Measurements from ENCODE around the gene STXBP6. TPM values are rescaled to one million over a fixed set of nuclear protein-coding genes. Genes with fewer than 3 reads are reported as not detected.
A peak's percentile ranks its signal among the peaks of the same experiment; 100 is the strongest.

Gene STXBP6
- total and polyA plus RNA-seq, 2 of the 13 experiments (the other 11 are each of a cell fraction or from before 2014, with no cell fraction given), result 35.3 to 42.8 TPM

DNA sequence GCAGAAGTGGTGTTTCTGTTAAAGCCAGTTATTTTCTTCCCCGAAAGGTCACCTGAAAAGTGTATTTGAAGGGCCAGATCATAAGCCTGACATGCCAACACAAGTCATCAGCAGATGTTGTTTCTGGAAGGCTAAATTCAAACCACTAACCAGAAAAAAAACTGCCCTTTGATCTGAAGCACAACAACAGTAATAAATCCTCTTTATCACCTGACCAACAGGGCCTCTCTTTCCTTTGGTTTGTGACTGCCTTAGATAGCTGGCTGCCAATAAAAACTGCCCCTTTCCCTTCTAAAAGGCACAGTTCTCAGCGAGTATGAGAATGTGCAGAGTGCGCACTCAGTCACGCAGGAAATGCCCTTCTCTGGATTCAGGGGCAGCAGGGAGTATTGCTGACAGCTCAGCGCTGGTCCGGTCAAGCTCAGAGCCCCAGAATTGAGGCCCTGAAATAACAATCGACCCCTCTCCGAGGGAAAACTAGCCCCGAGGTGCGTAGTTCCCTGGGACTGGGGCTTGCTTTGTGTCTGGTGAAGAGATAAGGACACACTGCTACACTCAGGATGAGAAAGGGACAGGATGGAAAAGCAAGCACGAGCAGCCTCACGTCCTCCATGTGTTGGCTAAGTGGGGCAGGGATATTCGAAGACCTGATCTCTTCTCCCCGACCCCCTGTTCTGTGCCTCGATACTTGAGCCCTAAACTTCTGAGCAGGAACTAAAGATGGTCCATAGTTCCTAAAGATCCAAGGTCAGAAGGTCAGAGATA lies 231.7 kb downstream of the STXBP6 start (continued):
- TF ChIP-seq, protein P1, sequence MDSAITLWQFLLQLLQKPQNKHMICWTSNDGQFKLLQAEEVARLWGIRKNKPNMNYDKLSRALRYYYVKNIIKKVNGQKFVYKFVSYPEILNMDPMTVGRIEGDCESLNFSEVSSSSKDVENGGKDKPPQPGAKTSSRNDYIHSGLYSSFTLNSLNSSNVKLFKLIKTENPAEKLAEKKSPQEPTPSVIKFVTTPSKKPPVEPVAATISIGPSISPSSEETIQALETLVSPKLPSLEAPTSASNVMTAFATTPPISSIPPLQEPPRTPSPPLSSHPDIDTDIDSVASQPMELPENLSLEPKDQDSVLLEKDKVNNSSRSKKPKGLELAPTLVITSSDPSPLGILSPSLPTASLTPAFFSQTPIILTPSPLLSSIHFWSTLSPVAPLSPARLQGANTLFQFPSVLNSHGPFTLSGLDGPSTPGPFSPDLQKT (CRISPR knock-in tag; IDR thresholded peaks at IDR 0.05; ENCODE audit: borderline replicate concordance), result no peak
- 0 out of 2 replicates have a peak, but pooled peaks have one; percentile 73 for TF ChIP-seq ZNF746 (CRISPR knock-in tag; IDR thresholded peaks at IDR 0.05)
- TF ChIP-seq MED8 (CRISPR knock-in tag; IDR thresholded peaks at IDR 0.05; ENCODE audit: insufficient replicate concordance), result no peak
- TF ChIP-seq HNRNPUL1 (IDR thresholded peaks at IDR 0.05; ENCODE audit: low read depth, low read length), result peak; percentile 56; the same call in 1 of the 2 replicates
- no peak for TF ChIP-seq SCMH1 (CRISPR knock-in tag; IDR thresholded peaks at IDR 0.05; ENCODE audit: borderline replicate concordance)
- TF ChIP-seq, protein P2, sequence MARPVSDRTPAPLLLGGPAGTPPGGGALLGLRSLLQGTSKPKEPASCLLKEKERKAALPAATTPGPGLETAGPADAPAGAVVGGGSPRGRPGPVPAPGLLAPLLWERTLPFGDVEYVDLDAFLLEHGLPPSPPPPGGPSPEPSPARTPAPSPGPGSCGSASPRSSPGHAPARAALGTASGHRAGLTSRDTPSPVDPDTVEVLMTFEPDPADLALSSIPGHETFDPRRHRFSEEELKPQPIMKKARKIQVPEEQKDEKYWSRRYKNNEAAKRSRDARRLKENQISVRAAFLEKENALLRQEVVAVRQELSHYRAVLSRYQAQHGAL (CRISPR knock-in tag; IDR thresholded peaks at IDR 0.05; ENCODE audit: not compliant biosample characterization), result peak; percentile 65
- TF ChIP-seq FOXA1 (IDR thresholded peaks at IDR 0.05), result no peak
- TF ChIP-seq FOXA1 (CRISPR knock-in tag; IDR thresholded peaks at IDR 0.05), result peak; percentile 3; the same call in 1 of the 2 replicates
- TF ChIP-seq POGZ (CRISPR knock-in tag; IDR thresholded peaks at IDR 0.05), result peak; percentile 82
- TF ChIP-seq, protein P3, sequence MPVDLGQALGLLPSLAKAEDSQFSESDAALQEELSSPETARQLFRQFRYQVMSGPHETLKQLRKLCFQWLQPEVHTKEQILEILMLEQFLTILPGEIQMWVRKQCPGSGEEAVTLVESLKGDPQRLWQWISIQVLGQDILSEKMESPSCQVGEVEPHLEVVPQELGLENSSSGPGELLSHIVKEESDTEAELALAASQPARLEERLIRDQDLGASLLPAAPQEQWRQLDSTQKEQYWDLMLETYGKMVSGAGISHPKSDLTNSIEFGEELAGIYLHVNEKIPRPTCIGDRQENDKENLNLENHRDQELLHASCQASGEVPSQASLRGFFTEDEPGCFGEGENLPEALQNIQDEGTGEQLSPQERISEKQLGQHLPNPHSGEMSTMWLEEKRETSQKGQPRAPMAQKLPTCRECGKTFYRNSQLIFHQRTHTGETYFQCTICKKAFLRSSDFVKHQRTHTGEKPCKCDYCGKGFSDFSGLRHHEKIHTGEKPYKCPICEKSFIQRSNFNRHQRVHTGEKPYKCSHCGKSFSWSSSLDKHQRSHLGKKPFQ (CRISPR knock-in tag; IDR thresholded peaks at IDR 0.05; ENCODE audit: insufficient replicate concordance), result peak; percentile 79
- TF ChIP-seq ZNF382 (CRISPR knock-in tag; IDR thresholded peaks at IDR 0.05; ENCODE audit: borderline replicate concordance), result no peak
- peak; percentile 61; the same call in 1 of the 2 replicates for TF ChIP-seq ZNF143 (CRISPR knock-in tag; IDR thresholded peaks at IDR 0.05)
- TF ChIP-seq ISL2 (CRISPR knock-in tag; IDR thresholded peaks at IDR 0.05), result peak; percentile 93
- TF ChIP-seq PRPF4 (IDR thresholded peaks at IDR 0.05; ENCODE audit: low read depth, low read length, poor library complexity, severe bottlenecking), result no peak
- peak; percentile 93; the same call in 1 of the 2 replicates for TF ChIP-seq SNAPC2 (CRISPR knock-in tag; IDR thresholded peaks at IDR 0.05)
- TF ChIP-seq ZNF678 (CRISPR knock-in tag; IDR thresholded peaks at IDR 0.05), result no peak
- TF ChIP-seq, protein P4, sequence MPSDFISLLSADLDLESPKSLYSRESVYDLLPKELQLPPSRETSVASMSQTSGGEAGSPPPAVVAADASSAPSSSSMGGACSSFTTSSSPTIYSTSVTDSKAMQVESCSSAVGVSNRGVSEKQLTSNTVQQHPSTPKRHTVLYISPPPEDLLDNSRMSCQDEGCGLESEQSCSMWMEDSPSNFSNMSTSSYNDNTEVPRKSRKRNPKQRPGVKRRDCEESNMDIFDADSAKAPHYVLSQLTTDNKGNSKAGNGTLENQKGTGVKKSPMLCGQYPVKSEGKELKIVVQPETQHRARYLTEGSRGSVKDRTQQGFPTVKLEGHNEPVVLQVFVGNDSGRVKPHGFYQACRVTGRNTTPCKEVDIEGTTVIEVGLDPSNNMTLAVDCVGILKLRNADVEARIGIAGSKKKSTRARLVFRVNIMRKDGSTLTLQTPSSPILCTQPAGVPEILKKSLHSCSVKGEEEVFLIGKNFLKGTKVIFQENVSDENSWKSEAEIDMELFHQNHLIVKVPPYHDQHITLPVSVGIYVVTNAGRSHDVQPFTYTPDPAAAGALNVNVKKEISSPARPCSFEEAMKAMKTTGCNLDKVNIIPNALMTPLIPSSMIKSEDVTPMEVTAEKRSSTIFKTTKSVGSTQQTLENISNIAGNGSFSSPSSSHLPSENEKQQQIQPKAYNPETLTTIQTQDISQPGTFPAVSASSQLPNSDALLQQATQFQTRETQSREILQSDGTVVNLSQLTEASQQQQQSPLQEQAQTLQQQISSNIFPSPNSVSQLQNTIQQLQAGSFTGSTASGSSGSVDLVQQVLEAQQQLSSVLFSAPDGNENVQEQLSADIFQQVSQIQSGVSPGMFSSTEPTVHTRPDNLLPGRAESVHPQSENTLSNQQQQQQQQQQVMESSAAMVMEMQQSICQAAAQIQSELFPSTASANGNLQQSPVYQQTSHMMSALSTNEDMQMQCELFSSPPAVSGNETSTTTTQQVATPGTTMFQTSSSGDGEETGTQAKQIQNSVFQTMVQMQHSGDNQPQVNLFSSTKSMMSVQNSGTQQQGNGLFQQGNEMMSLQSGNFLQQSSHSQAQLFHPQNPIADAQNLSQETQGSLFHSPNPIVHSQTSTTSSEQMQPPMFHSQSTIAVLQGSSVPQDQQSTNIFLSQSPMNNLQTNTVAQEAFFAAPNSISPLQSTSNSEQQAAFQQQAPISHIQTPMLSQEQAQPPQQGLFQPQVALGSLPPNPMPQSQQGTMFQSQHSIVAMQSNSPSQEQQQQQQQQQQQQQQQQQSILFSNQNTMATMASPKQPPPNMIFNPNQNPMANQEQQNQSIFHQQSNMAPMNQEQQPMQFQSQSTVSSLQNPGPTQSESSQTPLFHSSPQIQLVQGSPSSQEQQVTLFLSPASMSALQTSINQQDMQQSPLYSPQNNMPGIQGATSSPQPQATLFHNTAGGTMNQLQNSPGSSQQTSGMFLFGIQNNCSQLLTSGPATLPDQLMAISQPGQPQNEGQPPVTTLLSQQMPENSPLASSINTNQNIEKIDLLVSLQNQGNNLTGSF (CRISPR knock-in tag; IDR thresholded peaks at IDR 0.05), result 0 out of 2 replicates have a peak, but pooled peaks have one; percentile 17
- TF ChIP-seq, protein P5, sequence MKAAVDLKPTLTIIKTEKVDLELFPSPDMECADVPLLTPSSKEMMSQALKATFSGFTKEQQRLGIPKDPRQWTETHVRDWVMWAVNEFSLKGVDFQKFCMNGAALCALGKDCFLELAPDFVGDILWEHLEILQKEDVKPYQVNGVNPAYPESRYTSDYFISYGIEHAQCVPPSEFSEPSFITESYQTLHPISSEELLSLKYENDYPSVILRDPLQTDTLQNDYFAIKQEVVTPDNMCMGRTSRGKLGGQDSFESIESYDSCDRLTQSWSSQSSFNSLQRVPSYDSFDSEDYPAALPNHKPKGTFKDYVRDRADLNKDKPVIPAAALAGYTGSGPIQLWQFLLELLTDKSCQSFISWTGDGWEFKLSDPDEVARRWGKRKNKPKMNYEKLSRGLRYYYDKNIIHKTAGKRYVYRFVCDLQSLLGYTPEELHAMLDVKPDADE (CRISPR knock-in tag; IDR thresholded peaks at IDR 0.05), result no peak
- TF ChIP-seq ZNF547 (CRISPR knock-in tag; IDR thresholded peaks at IDR 0.05), result peak; percentile 91
- peak; percentile 92 for TF ChIP-seq ZFP1 (CRISPR knock-in tag; IDR thresholded peaks at IDR 0.05)

Measured in HepG2 (cell line).